ENCODE measurements around the gene HINFP.

Gene HINFP

GRCh38 chr11:119121008-119121810 is at the start of gene HINFP:
HINFP (plus strand) TSS chr11:119121580; CDS start chr11:119126945, 5,365 bp downstream.
- DNase-seq (ENCODE audit: low read depth), result peak; percentile 100

- no peak for DNase-seq (ENCODE audit: low read depth)
Observed at GRCh38 chr11:119077839-119078238, 43.5 kb upstream of the HINFP start.

GRCh38 chr11:119078675-119079420 is 42.5 kb upstream of the HINFP start:
- DNase-seq (ENCODE audit: low read depth), result no peak

- no peak for DNase-seq (ENCODE audit: low read depth)
Observed at GRCh38 chr11:119081682-119082260, 39.6 kb upstream of the HINFP start.

- peak; percentile 83 for DNase-seq (ENCODE audit: low read depth)
Observed at GRCh38 chr11:119084663-119085436, 36.5 kb upstream of the HINFP start, which contains the start of gene HMBS. HMBS (plus strand) TSS chr11:119084881; CDS start chr11:119085034, 153 bp downstream.

- no peak for DNase-seq (ENCODE audit: low read depth)
Observed at GRCh38 chr11:119085437-119085847, 35.9 kb upstream of the HINFP start.

GRCh38 chr11:119087123-119087522 is 34.3 kb upstream of the HINFP start:
- DNase-seq (ENCODE audit: low read depth), result no peak

- DNase-seq (ENCODE audit: low read depth), result no peak
Observed at GRCh38 chr11:119087747-119088241, 33.6 kb upstream of the HINFP start.

GRCh38 chr11:119088406-119088805 is 33.0 kb upstream of the HINFP start:
- no peak for DNase-seq (ENCODE audit: low read depth)

- DNase-seq (ENCODE audit: low read depth), result no peak
Observed at GRCh38 chr11:119089319-119089718, 32.1 kb upstream of the HINFP start.

- DNase-seq (ENCODE audit: low read depth), result no peak
Observed at GRCh38 chr11:119091178-119091577, 30.2 kb upstream of the HINFP start.

- DNase-seq (ENCODE audit: low read depth), result no peak
Observed at GRCh38 chr11:119091966-119092879, 29.2 kb upstream of the HINFP start.

GRCh38 chr11:119092880-119093842 is 28.2 kb upstream of the HINFP start:
- DNase-seq (ENCODE audit: low read depth), result no peak

GRCh38 chr11:119093942-119094815 is 27.2 kb upstream of the HINFP start:
- peak; percentile 29 for DNase-seq (ENCODE audit: low read depth)

- DNase-seq (ENCODE audit: low read depth), result peak; percentile 47
Observed at GRCh38 chr11:119094816-119095065, 26.6 kb upstream of the HINFP start.

GRCh38 chr11:119095066-119095880 is 26.1 kb upstream of the HINFP start:
- DNase-seq (ENCODE audit: low read depth), result peak; percentile 98

- DNase-seq (ENCODE audit: low read depth), result no peak
Observed at GRCh38 chr11:119099711-119100110, 21.7 kb upstream of the HINFP start.
